Spleen (tissue), 11 donors: ENCODE results near the gene LMO4. TPM values are rescaled to one million over a fixed set of nuclear protein-coding genes. Genes with fewer than 3 reads are reported as not detected.

Experiments
- DNase-seq: peaks from one replicate; pipeline ENCODE4 v3.0.0-alpha.2; 2020
- H3K27ac ChIP-seq, 8 donors: fragments of 200-600 bp; sonication (generic) in 7 of 8; 1 replicate in 4 of 8; 2 replicates in 4 of 8; pipeline versions ENCODE4 v1.5.0 to v1.8.0; 2016 to 2021; ENCODE audit warnings: inconsistent platforms in 4 of 8, mild to moderate bottlenecking in 4 of 8, moderate library complexity in 1 of 8
- H3K27me3 ChIP-seq, 7 donors: fragments of 200-600 bp; sonication (generic) in 6 of 7; replicated peaks in 1 of 7; 1 replicate in 4 of 7; 2 replicates in 3 of 7; pipeline versions ENCODE4 v1.5.0 to v1.8.0; 2016 to 2021; ENCODE audit warnings: inconsistent platforms in 3 of 7, mild to moderate bottlenecking in 1 of 7
- H3K36me3 ChIP-seq, 6 donors: fragments of 200-600 bp; sonication (generic) in 5 of 6; 1 replicate in 4 of 6; 2 replicates in 2 of 6; pipeline versions ENCODE4 v1.5.0 to v1.8.0; 2016 to 2021; ENCODE audit warnings: inconsistent platforms in 2 of 6
- H3K4me1 ChIP-seq, 6 donors: fragments of 200-600 bp; sonication (generic) in 5 of 6; 1 replicate in 3 of 6; 2 replicates in 3 of 6; pipeline versions ENCODE4 v1.5.0 to v1.8.0; 2016 to 2021; ENCODE audit warnings: inconsistent platforms in 3 of 6
- H3K4me3 ChIP-seq, 8 donors: fragments of 200-600 bp; sonication (generic) in 7 of 8; 1 replicate in 4 of 8; 2 replicates in 4 of 8; pipeline versions ENCODE4 v1.5.0 to v1.8.0; 2016 to 2021; ENCODE audit warnings: inconsistent platforms in 4 of 8, mild to moderate bottlenecking in 4 of 8, moderate library complexity in 2 of 8
- H3K9me3 ChIP-seq, 8 donors: fragments of 200-600 bp; sonication (generic) in 7 of 8; 1 replicate in 4 of 8; 2 replicates in 4 of 8; pipeline versions ENCODE4 v1.5.0 to v1.8.0; 2016 to 2021; ENCODE audit warnings: inconsistent platforms in 4 of 8
- CTCF ChIP-seq, 11 experiments: fragments of 200-600 bp in 7 of 11; fragments of 450-650 bp in 4 of 11; sonication (generic) in 4 of 11; IDR thresholded peaks in 8 of 11; conservative IDR thresholded peaks in 3 of 11; 1 replicate in 7 of 11; 2 replicates in 4 of 11; pipeline versions ENCODE4 v1.4.0 to v1.8.0; 2016 to 2021; ENCODE audit warnings: antibody characterized with exemption in 11 of 11, inconsistent platforms in 4 of 11, mild to moderate bottlenecking in 1 of 11
- POLR2A ChIP-seq, 3 donors: fragments of 450-650 bp; IDR thresholded peaks; one replicate each; pipeline ENCODE4 v1.5.1; 2017; ENCODE audit warnings: antibody characterized with exemption in 3 of 3, mild to moderate bottlenecking in 1 of 3
- POLR2AphosphoS5 ChIP-seq, 3 donors: sonication (generic); formaldehyde crosslinking; IDR thresholded peaks; one replicate each; pipeline ENCODE4 v1.5.1; 2017; ENCODE audit warnings: antibody characterized with exemption in 3 of 3
- WGBS, 5 donors: extraction: QIAGEN DNeasy Blood & Tissue Kit in 3 of 5; methylation state at CpG; one replicate each; pipeline versions ENCODE4 v1.1.5 to v1.1.7; 2013 to 2018; 5-methylcytosine and 5-hydroxymethylcytosine counted together
- intact Hi-C: fragments of 100-400 bp; cut with DNase I; formaldehyde crosslinking; loops from one replicate; pipeline ENCODE4 v1.15.0; 2023; ENCODE audit warnings: low total_unique reads
- polyA plus RNA-seq, 3 donors: library from polyadenylated mRNA; stranded (reverse); fragments of 200-250 nt; gene quantifications; one replicate each; pipeline ENCODE4 v1.2.1, GENCODE V29; 2013
- total RNA-seq, 7 donors: library from RNA; depleted of rRNA in 3 of 7; stranded (reverse); fragments of >200 nt in 3 of 7; fragmentation: NEBNext Ultra II Directional in 4 of 7; extraction: Animal tissue kit (Norgen Biotek cat#: 25700) in 4 of 7; gene quantifications; one replicate each; pipeline versions ENCODE4 v1.1.0 to v1.2.1, GENCODE V29; 2016 to 2021
- donor health status: healthy with polysubstance abuse.
- donor health status: DM: no; HTN: no; CAD: no; lungs with moderate emphysema.
- donor health status: DM: no; HTN: no; CAD: no.
- donor health status: Bipolar disorder and iron deficiency.
- donor health status: healthy.
- donor health status: DM: no; HTN: no; CAD: no.
- donor health status: DM: yes; HTN: yes; CAD: no.

The LMO4 gene
- total and polyA plus RNA-seq, 10 donors: 31.2 to 63.8 (median 45.9) TPM

GRCh38 chr1:87327376-87328271, 1.1 kb upstream of the LMO4 start:
- no peak for TF ChIP-seq POLR2AphosphoS5 (IDR thresholded peaks at IDR 0.05)
- TF ChIP-seq CTCF (IDR thresholded peaks at IDR 0.05 in 8 of 11, conservative IDR thresholded peaks at IDR 0.05 in 3 of 11): no peak
- no peak for TF ChIP-seq POLR2A (IDR thresholded peaks at IDR 0.05)
- H3K9me3 ChIP-seq: no peaks in the 10 kb centered on the region
- H3K27ac ChIP-seq: peak overlapping the region; percentile 94 to 98 (median 96)
- intact Hi-C loops: loop anchor here (10.0 kb wide), 1 partner anchor 627 kb away; no protein-coding TSS in a partner anchor
- H3K27me3 ChIP-seq: no peaks in the 10 kb centered on the region
- peaks cover 3 to 48% (median 32%) of the 10 kb centered on the region in 6 donors for H3K4me1 ChIP-seq
- H3K4me3 ChIP-seq: peak overlapping the region; percentile 58 to 91 (median 74)
- no peak for DNase-seq
- 19 to 20% (median 20%) methylated on average over 20 to 27 of the region's 27 CpGs for WGBS, 5 donors
- H3K36me3 ChIP-seq: peaks cover 0 to 5% (median 0%) of the 10 kb centered on the region in 6 donors

- H3K36me3 ChIP-seq: peaks cover 0 to 14% (median 0%) of the 10 kb centered on the region in 6 donors
- intact Hi-C loops: loop anchor here (10.0 kb wide), 1 partner anchor 626 kb away; no protein-coding TSS in a partner anchor
- peak overlapping the region; percentile 94 to 98 (median 96) for H3K27ac ChIP-seq
- H3K27me3 ChIP-seq: no peaks in the 10 kb centered on the region
- 0 to 2% (median 1%) methylated on average over 33 to 35 of the region's 35 CpGs for WGBS, 5 donors
- peaks cover 17 to 62% (median 46%) of the 10 kb centered on the region in 6 donors for H3K4me1 ChIP-seq
- peak overlapping the region; percentile 58 to 91 (median 74) for H3K4me3 ChIP-seq
- no peaks in the 10 kb centered on the region for H3K9me3 ChIP-seq
- peak; percentile 91 for DNase-seq
- no peak for TF ChIP-seq POLR2AphosphoS5 (IDR thresholded peaks at IDR 0.05)
- no peak for TF ChIP-seq POLR2A (IDR thresholded peaks at IDR 0.05)
- TF ChIP-seq CTCF (IDR thresholded peaks at IDR 0.05 in 8 of 11, conservative IDR thresholded peaks at IDR 0.05 in 3 of 11): no peak
These were observed 408 bp downstream of the LMO4 start for GRCh38 chr1:87329051-87329525.

GRCh38 chr1:87329526-87330056, 911 bp downstream of the LMO4 start:
- WGBS, 5 donors: 0% methylated on average over 7 of the region's 7 CpGs
- Histone ChIP-seq H3K9me3 (no peaks in the 10 kb centered on the region), H3K27ac (peak overlapping the region; percentile 94 to 98 (median 96)), H3K36me3 (peaks cover 0 to 14% (median 0%) of the 10 kb centered on the region in 6 donors), H3K27me3 (no peaks in the 10 kb centered on the region), H3K4me1 (peaks cover 22 to 67% (median 51%) of the 10 kb centered on the region in 6 donors), H3K4me3 (peak overlapping the region; percentile 58 to 91 (median 74))
- no peak for DNase-seq
- intact Hi-C loops: loop anchor here (10.0 kb wide), 1 partner anchor 625 kb away; no protein-coding TSS in a partner anchor
- TF ChIP-seq CTCF (IDR thresholded peaks at IDR 0.05 in 8 of 11, conservative IDR thresholded peaks at IDR 0.05 in 3 of 11) (no peak), POLR2A (IDR thresholded peaks at IDR 0.05) (no peak), POLR2AphosphoS5 (IDR thresholded peaks at IDR 0.05) (no peak)
